ENCODE data around the gene RABAC1.

Gene RABAC1

DNA sequence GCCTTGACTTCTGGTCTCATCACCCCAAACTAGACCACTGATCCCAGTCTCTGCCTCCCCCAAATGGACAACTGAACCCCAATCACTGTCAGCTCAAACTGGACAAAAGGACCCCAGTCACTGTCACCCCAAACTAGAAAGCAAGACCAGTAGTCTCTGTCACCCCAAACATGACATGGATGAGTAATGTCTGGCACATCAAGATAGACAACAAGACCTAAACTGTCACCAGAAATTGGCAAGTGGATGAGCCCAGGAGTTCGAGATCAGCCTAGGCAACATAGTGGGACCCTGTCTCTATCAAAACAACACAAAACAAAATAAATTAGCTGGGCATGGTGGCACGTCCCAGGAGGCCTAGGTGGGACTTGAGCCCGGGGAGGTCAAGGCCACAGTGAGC, 12.0 kb downstream of the RABAC1 start:
- Histone ChIP-seq H3K27ac (ENCODE audit: low read depth, low read length, poor library complexity, severe bottlenecking) (peak overlapping the region; percentile 93), H3K4me1 (ENCODE audit: insufficient read depth, low read length, severe bottlenecking) (peaks cover 59% of the 10 kb centered on the region), H3F3A (ENCODE audit: insufficient read depth, low read length) (no peaks in the 10 kb centered on the region), H4K20me1 (ENCODE audit: insufficient read depth, low read length) (no peaks in the 10 kb centered on the region), H3K4me2 (ENCODE audit: low read length) (no peak overlapping the region), H3K9me2 (ENCODE audit: low read depth, low read length) (no peaks in the 10 kb centered on the region), H3K36me3 (ENCODE audit: insufficient read depth, low read length) (no peaks in the 10 kb centered on the region), H2AFZ (ENCODE audit: low read length) (no peak overlapping the region), H3K79me2 (ENCODE audit: insufficient read depth, low read length) (no peaks in the 10 kb centered on the region), H3K9me3 (ENCODE audit: low read length) (no peaks in the 10 kb centered on the region), H3K4me3 (ENCODE audit: low read depth, low read length, poor library complexity, severe bottlenecking) (no peak overlapping the region), H3K9ac (ENCODE audit: low read length) (no peak overlapping the region), H3K27me3 (ENCODE audit: insufficient read depth, low read length) (no peaks in the 10 kb centered on the region)
- no peak for TF ChIP-seq EZH2 (IDR thresholded peaks at IDR 0.05; ENCODE audit: borderline replicate concordance, low read length)
- TF ChIP-seq, protein P1, sequence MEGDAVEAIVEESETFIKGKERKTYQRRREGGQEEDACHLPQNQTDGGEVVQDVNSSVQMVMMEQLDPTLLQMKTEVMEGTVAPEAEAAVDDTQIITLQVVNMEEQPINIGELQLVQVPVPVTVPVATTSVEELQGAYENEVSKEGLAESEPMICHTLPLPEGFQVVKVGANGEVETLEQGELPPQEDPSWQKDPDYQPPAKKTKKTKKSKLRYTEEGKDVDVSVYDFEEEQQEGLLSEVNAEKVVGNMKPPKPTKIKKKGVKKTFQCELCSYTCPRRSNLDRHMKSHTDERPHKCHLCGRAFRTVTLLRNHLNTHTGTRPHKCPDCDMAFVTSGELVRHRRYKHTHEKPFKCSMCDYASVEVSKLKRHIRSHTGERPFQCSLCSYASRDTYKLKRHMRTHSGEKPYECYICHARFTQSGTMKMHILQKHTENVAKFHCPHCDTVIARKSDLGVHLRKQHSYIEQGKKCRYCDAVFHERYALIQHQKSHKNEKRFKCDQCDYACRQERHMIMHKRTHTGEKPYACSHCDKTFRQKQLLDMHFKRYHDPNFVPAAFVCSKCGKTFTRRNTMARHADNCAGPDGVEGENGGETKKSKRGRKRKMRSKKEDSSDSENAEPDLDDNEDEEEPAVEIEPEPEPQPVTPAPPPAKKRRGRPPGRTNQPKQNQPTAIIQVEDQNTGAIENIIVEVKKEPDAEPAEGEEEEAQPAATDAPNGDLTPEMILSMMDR (IDR thresholded peaks at IDR 0.05; ENCODE audit: low read length) = no peak

DNA sequence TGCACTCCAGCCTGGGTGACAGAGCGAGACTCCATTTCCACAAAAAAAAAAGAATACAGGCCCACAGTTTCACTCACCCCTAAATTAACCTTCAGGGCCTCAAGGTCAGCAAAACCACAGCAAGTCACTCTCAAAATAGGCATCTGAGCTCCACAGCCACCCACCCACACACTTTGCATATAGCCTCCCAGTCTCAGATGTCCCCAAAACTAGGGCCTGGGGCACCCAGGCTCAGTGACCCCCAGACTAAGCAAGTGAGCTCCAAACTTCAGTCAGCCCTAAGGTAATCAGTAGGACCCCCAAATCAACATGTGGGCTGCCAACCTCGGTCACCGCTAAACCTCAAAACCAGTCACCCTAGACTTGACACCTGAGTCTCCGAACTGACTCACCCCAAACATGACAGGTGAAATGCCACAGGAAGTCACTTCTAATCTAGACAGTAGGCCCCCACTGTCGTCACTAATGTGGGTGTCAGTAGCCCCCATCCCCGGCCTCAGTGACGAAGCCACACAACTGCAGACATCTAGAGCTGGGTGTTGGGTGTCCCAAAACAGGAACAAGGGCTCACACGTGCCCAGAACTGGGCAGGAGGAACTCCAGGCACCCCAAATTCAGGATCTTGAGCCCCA, 13.9 kb downstream of the RABAC1 start:
- Histone ChIP-seq H3K4me2 (ENCODE audit: low read length) (peak overlapping the region; percentile 31), H2AFZ (ENCODE audit: low read length) (no peak overlapping the region), H3K4me3 (ENCODE audit: low read depth, low read length, poor library complexity, severe bottlenecking) (peak overlapping the region; percentile 0), H3K9me2 (ENCODE audit: low read depth, low read length) (no peaks in the 10 kb centered on the region), H3K36me3 (ENCODE audit: insufficient read depth, low read length) (no peaks in the 10 kb centered on the region), H3K9ac (ENCODE audit: low read length) (peak overlapping the region; percentile 60; the same call in 1 of the 2 replicates), H3K9me3 (ENCODE audit: low read length) (no peaks in the 10 kb centered on the region), H4K20me1 (ENCODE audit: insufficient read depth, low read length) (no peaks in the 10 kb centered on the region), H3K79me2 (ENCODE audit: insufficient read depth, low read length) (no peaks in the 10 kb centered on the region), H3K4me1 (ENCODE audit: insufficient read depth, low read length, severe bottlenecking) (peaks cover 63% of the 10 kb centered on the region), H3K27me3 (ENCODE audit: insufficient read depth, low read length) (no peaks in the 10 kb centered on the region), H3K27ac (ENCODE audit: low read depth, low read length, poor library complexity, severe bottlenecking) (peak overlapping the region; percentile 93), H3F3A (ENCODE audit: insufficient read depth, low read length) (no peaks in the 10 kb centered on the region)
- TF ChIP-seq, protein P1 (IDR thresholded peaks at IDR 0.05; ENCODE audit: low read length) = no peak
- TF ChIP-seq EZH2 (IDR thresholded peaks at IDR 0.05; ENCODE audit: borderline replicate concordance, low read length) = no peak

DNA sequence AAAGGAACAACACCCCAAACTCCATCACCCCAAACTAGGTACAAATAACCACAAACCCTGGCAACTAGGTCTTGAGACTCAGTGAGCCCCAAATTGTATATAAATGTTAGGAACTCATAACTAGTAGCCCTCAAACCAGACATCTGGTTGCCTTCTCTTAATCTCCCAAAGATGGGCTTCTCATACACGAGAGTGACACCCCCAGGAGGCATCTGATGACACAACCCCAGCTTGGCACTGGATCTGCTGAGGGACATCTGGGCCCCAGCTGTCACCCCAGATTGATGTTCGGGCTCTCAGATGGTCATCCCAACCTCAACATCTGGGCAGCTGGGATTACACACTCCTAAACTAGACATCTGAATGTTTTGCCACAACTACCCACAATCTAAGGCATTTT, 14.8 kb downstream of the RABAC1 start:
- peak overlapping the region; percentile 31 for H3K4me2 ChIP-seq (ENCODE audit: low read length)
- no peaks in the 10 kb centered on the region for H3F3A ChIP-seq (ENCODE audit: insufficient read depth, low read length)
- no peaks in the 10 kb centered on the region for H3K9me2 ChIP-seq (ENCODE audit: low read depth, low read length)
- H3K27ac ChIP-seq (ENCODE audit: low read depth, low read length, poor library complexity, severe bottlenecking) = peak overlapping the region; percentile 93
- TF ChIP-seq, protein P1 (IDR thresholded peaks at IDR 0.05; ENCODE audit: low read length) = no peak
- TF ChIP-seq EZH2 (IDR thresholded peaks at IDR 0.05; ENCODE audit: borderline replicate concordance, low read length) = no peak
- no peaks in the 10 kb centered on the region for H3K79me2 ChIP-seq (ENCODE audit: insufficient read depth, low read length)
- peak overlapping the region; percentile 60 for H3K9ac ChIP-seq (ENCODE audit: low read length)
- H4K20me1 ChIP-seq (ENCODE audit: insufficient read depth, low read length) = no peaks in the 10 kb centered on the region
- no peaks in the 10 kb centered on the region for H3K9me3 ChIP-seq (ENCODE audit: low read length)
- peak overlapping the region; percentile 19 for H3K4me3 ChIP-seq (ENCODE audit: low read depth, low read length, poor library complexity, severe bottlenecking)
- no peaks in the 10 kb centered on the region for H3K27me3 ChIP-seq (ENCODE audit: insufficient read depth, low read length)
- no peaks in the 10 kb centered on the region for H3K36me3 ChIP-seq (ENCODE audit: insufficient read depth, low read length)
- H3K4me1 ChIP-seq (ENCODE audit: insufficient read depth, low read length, severe bottlenecking) = peaks cover 68% of the 10 kb centered on the region
- no peak overlapping the region for H2AFZ ChIP-seq (ENCODE audit: low read length)

Measured in OCI-LY1 (cell line).